ENCODE data around the gene KRTAP20-1. TPM values are rescaled to one million over a fixed set of nuclear protein-coding genes. Genes with fewer than 3 reads are reported as not detected.

The KRTAP20-1 gene
- total RNA-seq, 1 donor from 2014 or later = not detected

GRCh38 chr21:30652891-30653290 is 36.7 kb downstream of the KRTAP20-1 start:
- no peak for DNase-seq

Other genes starting within 250 kb of the KRTAP20-1 start
- gene KRTAP13-2, start 244.2 kb upstream of the KRTAP20-1 start, total RNA-seq = not detected in 2 replicates
- not detected in 2 replicates for gene KRTAP13-1, start 220.4 kb upstream of the KRTAP20-1 start, total RNA-seq
- gene KRTAP13-3, start 190.5 kb upstream of the KRTAP20-1 start, total RNA-seq = not detected in 2 replicates
- gene KRTAP13-4, start 186.2 kb upstream of the KRTAP20-1 start, total RNA-seq = not detected in 2 replicates
- not detected in 2 replicates for gene KRTAP15-1, start 176.2 kb upstream of the KRTAP20-1 start, total RNA-seq
- not detected in 2 replicates for gene KRTAP19-1, start 136.1 kb upstream of the KRTAP20-1 start, total RNA-seq
- gene KRTAP19-2, start 129.0 kb upstream of the KRTAP20-1 start, total RNA-seq = not detected in 2 replicates
- not detected in 2 replicates for gene KRTAP19-3, start 124.4 kb upstream of the KRTAP20-1 start, total RNA-seq
- not detected in 2 replicates for gene KRTAP19-4, start 119.3 kb upstream of the KRTAP20-1 start, total RNA-seq
- not detected in 2 replicates for gene KRTAP19-5, start 114.3 kb upstream of the KRTAP20-1 start, total RNA-seq
- gene KRTAP19-6, start 74.6 kb upstream of the KRTAP20-1 start, total RNA-seq = not detected in 2 replicates
- not detected in 2 replicates for gene KRTAP19-7, start 55.1 kb upstream of the KRTAP20-1 start, total RNA-seq
- not detected in 2 replicates for gene KRTAP22-2, start 26.0 kb upstream of the KRTAP20-1 start, total RNA-seq
- not detected in 2 replicates for gene KRTAP6-3, start 24.0 kb upstream of the KRTAP20-1 start, total RNA-seq
- not detected in 2 replicates for gene KRTAP6-2, start 17.5 kb upstream of the KRTAP20-1 start, total RNA-seq
- not detected in 2 replicates for gene KRTAP22-1, start 15.3 kb upstream of the KRTAP20-1 start, total RNA-seq
- not detected in 2 replicates for gene KRTAP6-1, start 2.5 kb upstream of the KRTAP20-1 start, total RNA-seq
- not detected in 2 replicates for gene KRTAP20-4, start 4.2 kb downstream of the KRTAP20-1 start, total RNA-seq
- not detected in 2 replicates for gene KRTAP20-2, start 18.8 kb downstream of the KRTAP20-1 start, total RNA-seq
- not detected in 2 replicates for gene KRTAP20-3, start 26.4 kb downstream of the KRTAP20-1 start, total RNA-seq
- gene KRTAP21-3, start 102.4 kb downstream of the KRTAP20-1 start, total RNA-seq = not detected in 2 replicates
- gene KRTAP21-2, start 130.8 kb downstream of the KRTAP20-1 start, total RNA-seq = 0.68 TPM in 1 of 2 replicates, not detected in the other
- gene KRTAP21-1, start 139.0 kb downstream of the KRTAP20-1 start, total RNA-seq = not detected in 2 replicates
- not detected in 2 replicates for gene KRTAP8-1, start 196.8 kb downstream of the KRTAP20-1 start, total RNA-seq
- gene KRTAP7-1, start 213.3 kb downstream of the KRTAP20-1 start, total RNA-seq = not detected in 2 replicates

All from dermis blood vessel endothelial cell (primary cell).